Lower lobe of right lung (tissue), 2 donors: ENCODE data around the gene UBB. TPM values are rescaled to one million over a fixed set of nuclear protein-coding genes. Genes with fewer than 3 reads are reported as not detected.
"Not testable (repeated sequence)": the region's sequence is repeated elsewhere in the genome, so short reads cannot be mapped to it uniquely, and the experiment has no call there.

ENCODE experiments used
- ATAC-seq, 2 donors: fragments of 200-7000 bp; cut with Tn5 transposase; one replicate each; pipeline ENCODE4 v1.9.1; 2020 to 2022; ENCODE audit warnings: mild to moderate bottlenecking in 2 of 2, moderate library complexity in 2 of 2
- DNase-seq: peaks from one replicate; pipeline ENCODE4 v3.0.0-alpha.2; 2020
- H3K27ac ChIP-seq: fragments of 200-600 bp; one replicate; pipeline ENCODE4 v1.8.0; 2022
- H3K27me3 ChIP-seq: fragments of 200-600 bp; one replicate; pipeline ENCODE4 v1.8.0; 2022; ENCODE audit warnings: low read depth
- H3K36me3 ChIP-seq: fragments of 200-600 bp; one replicate; pipeline ENCODE4 v1.8.0; 2022; ENCODE audit warnings: mild to moderate bottlenecking
- H3K4me1 ChIP-seq: fragments of 200-600 bp; one replicate; pipeline ENCODE4 v1.8.0; 2022
- H3K4me3 ChIP-seq: fragments of 200-600 bp; one replicate; pipeline ENCODE4 v1.8.0; 2022; ENCODE audit warnings: mild to moderate bottlenecking
- H3K9me3 ChIP-seq: fragments of 200-600 bp; one replicate; pipeline ENCODE4 v1.8.0; 2022
- CTCF ChIP-seq: fragments of 200-600 bp; IDR thresholded peaks from one replicate; pipeline ENCODE4 v1.8.0; 2022; ENCODE audit warnings: antibody characterized with exemption, mild to moderate bottlenecking
- intact Hi-C: fragments of 100-400 bp; cut with DNase I; formaldehyde crosslinking; loops from one replicate; pipeline ENCODE4 v1.11.0; 2022
- total RNA-seq: library from RNA; stranded (reverse); fragmentation: NEBNext Ultra II Directional; extraction: Animal tissue kit (Norgen Biotek cat#: 25700); gene quantifications from one replicate; pipeline ENCODE4 v1.2.1, GENCODE V29; 2021
- donor health status: DM: no; HTN: yes; CAD: no; lungs with severe emphysema.

UBB gene
- total RNA-seq, 1 donor from 2014 or later: 1,803 TPM

GRCh38 chr17:16398270-16399267, 17.7 kb downstream of the UBB start:
- H3K4me3 ChIP-seq: no peak overlapping the region
- DNase-seq (no peak), ATAC-seq (no peak)
- H3K27ac ChIP-seq: no peak overlapping the region
- H3K4me1 ChIP-seq: no peaks in the 10 kb centered on the region
- intact Hi-C loops: no loop called here
- H3K36me3 ChIP-seq: no peaks in the 10 kb centered on the region
- no peaks in the 10 kb centered on the region for H3K9me3 ChIP-seq
- H3K27me3 ChIP-seq: no peaks in the 10 kb centered on the region
- TF ChIP-seq CTCF: no peak

- peaks cover 14% of the 10 kb centered on the region for H3K4me1 ChIP-seq
- H3K9me3 ChIP-seq, intact Hi-C loops, DNase-seq, H3K27ac ChIP-seq, H3K27me3 ChIP-seq, H3K36me3 ChIP-seq, ATAC-seq, H3K4me3 ChIP-seq: not testable (repeated sequence)
These were observed 23.0 kb downstream of the UBB start for GRCh38 chr17:16403847-16404246.

- peak overlapping the region; percentile 75 for H3K27ac ChIP-seq
- H3K36me3 ChIP-seq: no peaks in the 10 kb centered on the region
- peak overlapping the region; percentile 63 for H3K4me3 ChIP-seq
- ATAC-seq (peak; percentile 68 to 69), DNase-seq (peak; percentile 61)
- H3K9me3 ChIP-seq: no peaks in the 10 kb centered on the region
- H3K27me3 ChIP-seq: peaks cover 7% of the 10 kb centered on the region
- intact Hi-C loops: no loop called here
- no peak for TF ChIP-seq CTCF
- peaks cover 14% of the 10 kb centered on the region for H3K4me1 ChIP-seq
These were observed 26.1 kb downstream of the UBB start for GRCh38 chr17:16406742-16407674.

GRCh38 chr17:16407911-16408588, 27.2 kb downstream of the UBB start:
- DNase-seq (peak; percentile 70), ATAC-seq (peak; percentile 62 to 74)
- Histone ChIP-seq H3K4me3 (no peak overlapping the region), H3K27ac (peak overlapping the region; percentile 70), H3K9me3 (no peaks in the 10 kb centered on the region), H3K4me1 (peaks cover 14% of the 10 kb centered on the region), H3K36me3 (no peaks in the 10 kb centered on the region), H3K27me3 (peaks cover 7% of the 10 kb centered on the region)
- TF ChIP-seq CTCF: no peak
- intact Hi-C loops: no loop called here

GRCh38 chr17:16415031-16415924, 34.4 kb downstream of the UBB start, which contains the start of gene TRPV2:
Gene TRPV2 (plus strand): TSS chr17:16415571. CDS start chr17:16417669, 2,098 bp downstream.
- Histone ChIP-seq H3K27me3 (no peaks in the 10 kb centered on the region), H3K4me3 (peak within 1 kb of the TSS; percentile 75), H3K27ac (peak within 1 kb of the TSS; percentile 92), H3K9me3 (no peaks in the 10 kb centered on the region), H3K4me1 (peaks cover 47% of the 10 kb centered on the region), H3K36me3 (peaks cover 22% of the 10 kb centered on the region)
- TF ChIP-seq CTCF: peak; percentile 33
- DNase-seq: peak; percentile 74
- intact Hi-C loops: no loop called here
- peak; percentile 51 to 59 for ATAC-seq
